Gastrocnemius medialis (tissue), 4 donors: ENCODE data around the gene TBCK. TPM values are rescaled to one million over a fixed set of nuclear protein-coding genes. Genes with fewer than 3 reads are reported as not detected.

Experiments
- ATAC-seq, 2 donors: fragments of 150-250 bp; one replicate each; pipeline ENCODE4 v1.9.1; 2016
- DNase-seq, 2 donors: peaks; one replicate each; pipeline ENCODE4 v3.0.0-alpha.2; 2019
- H3K27ac ChIP-seq, 4 donors: fragments of 200-600 bp; sonication (generic); 1 replicate in 1 of 4; 2 replicates in 3 of 4; pipeline ENCODE4 v1.5.1; 2016 to 2018; ENCODE audit warnings: mild to moderate bottlenecking in 2 of 4, moderate library complexity in 1 of 4
- H3K27me3 ChIP-seq, 3 donors: fragments of 200-600 bp; sonication (generic) in 2 of 3; 1 replicate in 1 of 3; 2 replicates in 2 of 3; pipeline versions ENCODE4 v1.5.1 to v1.6.0; 2016 to 2019; ENCODE audit warnings: mild to moderate bottlenecking in 1 of 3, moderate library complexity in 1 of 3
- H3K36me3 ChIP-seq, 2 donors: fragments of 200-600 bp; sonication (generic) in 1 of 2; one replicate each; pipeline ENCODE4 v1.5.1; 2017 to 2018
- H3K4me1 ChIP-seq, 2 donors: fragments of 200-600 bp; sonication (generic) in 1 of 2; one replicate each; pipeline ENCODE4 v1.5.1; 2016 to 2017; ENCODE audit warnings: mild to moderate bottlenecking in 2 of 2
- H3K4me3 ChIP-seq, 4 donors: fragments of 200-600 bp; sonication (generic) in 3 of 4; 1 replicate in 1 of 4; 2 replicates in 3 of 4; pipeline ENCODE4 v1.5.1; 2016 to 2019; ENCODE audit warnings: mild to moderate bottlenecking in 2 of 4
- H3K9me3 ChIP-seq, 3 donors: fragments of 200-600 bp; sonication (generic) in 2 of 3; 1 replicate in 1 of 3; 2 replicates in 2 of 3; pipeline ENCODE4 v1.5.1; 2016 to 2019
- POLR2A ChIP-seq, 2 donors: fragments of 450-650 bp; IDR thresholded peaks; one replicate each; pipeline ENCODE4 v1.6.1; 2017; ENCODE audit warnings: antibody characterized with exemption in 2 of 2, mild to moderate bottlenecking in 2 of 2, moderate library complexity in 2 of 2
- in situ Hi-C, 4 donors: fragments of 200-750 bp; cut with MboI; loops; one replicate each; pipeline versions ENCODE4 v1.15.0 to v1.8.0; 2017; ENCODE audit warnings: low sequenced_read_pairs in 4 of 4
- intact Hi-C: fragments of 100-400 bp; cut with DNase I; formaldehyde crosslinking; loops from one replicate; pipeline ENCODE4 v1.15.1; 2023; ENCODE audit warnings: low total_unique reads
- total RNA-seq, 4 donors: library from RNA; depleted of rRNA; stranded (reverse); fragments of >200 nt; gene quantifications; one replicate each; pipeline versions ENCODE4 v1.1.0 to v1.2.3, GENCODE V29; 2016
- TF ChIP-seq, protein P1 (sequence below), 5 experiments: fragments of 450-650 bp in 3 of 5; fragments of 200-600 bp in 2 of 5; sonication (generic) in 2 of 5; IDR thresholded peaks in 4 of 5; conservative IDR thresholded peaks in 1 of 5; 1 replicate in 4 of 5; 2 replicates in 1 of 5; pipeline ENCODE4 v1.5.1; 2016 to 2019; ENCODE audit warnings: antibody characterized with exemption in 5 of 5, mild to moderate bottlenecking in 3 of 5, moderate library complexity in 3 of 5

TBCK gene
- total RNA-seq, 4 donors from 2014 or later = 8.1 to 17.7 (median 12.2) TPM

DNA sequence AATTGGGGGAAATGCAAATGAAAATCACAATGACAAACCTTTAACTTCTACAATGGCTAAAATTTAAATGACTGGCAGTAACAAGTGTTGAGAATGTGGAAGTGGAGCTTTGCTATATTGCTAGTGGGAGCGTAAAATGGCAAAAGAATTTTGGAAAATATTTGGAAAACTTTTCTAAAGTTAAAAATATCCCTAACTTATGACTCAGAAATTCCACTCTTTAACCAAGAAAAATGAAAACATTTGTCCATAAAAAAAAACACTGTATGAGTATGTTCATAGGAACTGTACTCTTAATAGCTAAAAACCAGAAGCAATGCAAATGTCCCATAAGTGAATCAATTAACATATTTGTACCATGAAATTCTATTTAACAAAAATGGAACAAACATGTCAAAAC lies 3.6 kb downstream of the TBCK start:
- peak overlapping the region in 1 of 4 donors; percentile 11 for H3K27ac ChIP-seq
- DNase-seq (no peak), ATAC-seq (no peak)
- TF ChIP-seq, protein P1, sequence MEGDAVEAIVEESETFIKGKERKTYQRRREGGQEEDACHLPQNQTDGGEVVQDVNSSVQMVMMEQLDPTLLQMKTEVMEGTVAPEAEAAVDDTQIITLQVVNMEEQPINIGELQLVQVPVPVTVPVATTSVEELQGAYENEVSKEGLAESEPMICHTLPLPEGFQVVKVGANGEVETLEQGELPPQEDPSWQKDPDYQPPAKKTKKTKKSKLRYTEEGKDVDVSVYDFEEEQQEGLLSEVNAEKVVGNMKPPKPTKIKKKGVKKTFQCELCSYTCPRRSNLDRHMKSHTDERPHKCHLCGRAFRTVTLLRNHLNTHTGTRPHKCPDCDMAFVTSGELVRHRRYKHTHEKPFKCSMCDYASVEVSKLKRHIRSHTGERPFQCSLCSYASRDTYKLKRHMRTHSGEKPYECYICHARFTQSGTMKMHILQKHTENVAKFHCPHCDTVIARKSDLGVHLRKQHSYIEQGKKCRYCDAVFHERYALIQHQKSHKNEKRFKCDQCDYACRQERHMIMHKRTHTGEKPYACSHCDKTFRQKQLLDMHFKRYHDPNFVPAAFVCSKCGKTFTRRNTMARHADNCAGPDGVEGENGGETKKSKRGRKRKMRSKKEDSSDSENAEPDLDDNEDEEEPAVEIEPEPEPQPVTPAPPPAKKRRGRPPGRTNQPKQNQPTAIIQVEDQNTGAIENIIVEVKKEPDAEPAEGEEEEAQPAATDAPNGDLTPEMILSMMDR (IDR thresholded peaks at IDR 0.05 in 4 of 5, conservative IDR thresholded peaks at IDR 0.05 in 1 of 5) = no peak
- no peak for TF ChIP-seq POLR2A (IDR thresholded peaks at IDR 0.05)
- intact Hi-C loops (no loop called here), in situ Hi-C loops (no loop called here)
- H3K4me3 ChIP-seq = no peak overlapping the region
- H3K27me3 ChIP-seq = no peaks in the 10 kb centered on the region
- H3K4me1 ChIP-seq = peaks cover 11 to 29% of the 10 kb centered on the region in 2 donors
- peaks cover 0 to 9% of the 10 kb centered on the region in 2 donors for H3K36me3 ChIP-seq
- H3K9me3 ChIP-seq = no peaks in the 10 kb centered on the region

DNA sequence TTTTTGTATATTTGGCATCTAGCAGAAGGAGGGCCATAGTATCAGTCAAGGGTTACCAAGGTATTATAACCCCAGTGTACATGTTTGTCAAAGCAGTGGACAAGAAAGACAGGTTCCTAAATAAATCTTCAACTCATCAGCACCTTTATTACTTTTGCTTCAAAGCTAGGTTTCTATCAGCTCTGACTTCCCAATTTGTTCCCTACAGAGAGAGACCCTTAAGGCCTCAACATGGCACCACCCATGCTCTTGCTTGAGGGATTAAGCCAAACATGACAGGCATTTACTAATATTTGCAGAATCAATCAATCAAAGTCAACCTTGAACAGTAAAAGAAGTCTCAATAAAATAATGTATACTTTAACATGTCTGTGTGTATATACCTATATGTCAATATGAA lies 9.4 kb downstream of the TBCK start:
- Histone ChIP-seq H3K27me3 (no peaks in the 10 kb centered on the region), H3K27ac (no peak overlapping the region), H3K36me3 (peaks cover 0 to 9% of the 10 kb centered on the region in 2 donors), H3K9me3 (no peaks in the 10 kb centered on the region), H3K4me1 (peaks cover 0 to 3% of the 10 kb centered on the region in 2 donors), H3K4me3 (no peak overlapping the region)
- DNase-seq (no peak), ATAC-seq (no peak)
- TF ChIP-seq POLR2A (IDR thresholded peaks at IDR 0.05) = no peak
- TF ChIP-seq, protein P1 (IDR thresholded peaks at IDR 0.05 in 4 of 5, conservative IDR thresholded peaks at IDR 0.05 in 1 of 5) = no peak
- in situ Hi-C loops = no loop called here
- intact Hi-C loops = no loop called here

DNA sequence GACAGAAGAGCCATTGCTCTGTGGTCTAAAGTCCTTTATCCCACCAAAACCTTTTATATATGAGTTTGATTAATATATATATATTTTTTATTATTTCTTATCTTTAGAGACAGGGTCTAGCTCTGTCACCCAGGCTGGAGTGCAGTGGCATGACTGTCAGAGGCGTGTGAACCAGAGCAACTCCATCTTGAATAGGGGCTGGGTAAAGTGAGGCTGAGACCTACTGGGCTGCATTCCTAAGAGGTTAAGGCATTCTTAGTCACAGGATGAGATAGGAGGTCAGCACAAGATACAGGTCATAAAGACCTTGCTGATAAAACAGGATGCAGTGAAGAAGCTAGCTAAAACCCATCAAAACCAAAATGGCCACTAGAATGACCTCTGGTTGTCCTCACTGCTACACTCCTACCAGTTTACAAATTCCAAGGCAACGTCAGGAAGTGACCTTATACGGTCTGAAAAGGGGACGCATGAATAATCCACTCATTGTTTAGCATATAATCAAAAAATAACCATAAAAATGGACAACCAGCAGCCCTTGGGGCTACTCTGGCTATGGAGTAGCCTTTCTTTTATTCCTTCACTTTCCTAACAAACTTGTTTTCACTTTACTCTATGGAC lies 10.5 kb downstream of the TBCK start:
- Histone ChIP-seq H3K9me3 (no peaks in the 10 kb centered on the region), H3K4me1 (peaks cover 0 to under 1% of the 10 kb centered on the region in 2 donors), H3K4me3 (no peak overlapping the region), H3K27me3 (no peaks in the 10 kb centered on the region), H3K27ac (no peak overlapping the region), H3K36me3 (peaks cover 0 to 9% of the 10 kb centered on the region in 2 donors)
- in situ Hi-C loops = no loop called here
- ATAC-seq = no peak
- intact Hi-C loops = no loop called here
- no peak for DNase-seq
- TF ChIP-seq POLR2A (IDR thresholded peaks at IDR 0.05) = no peak
- TF ChIP-seq, protein P1 (IDR thresholded peaks at IDR 0.05 in 4 of 5, conservative IDR thresholded peaks at IDR 0.05 in 1 of 5) = no peak

DNA sequence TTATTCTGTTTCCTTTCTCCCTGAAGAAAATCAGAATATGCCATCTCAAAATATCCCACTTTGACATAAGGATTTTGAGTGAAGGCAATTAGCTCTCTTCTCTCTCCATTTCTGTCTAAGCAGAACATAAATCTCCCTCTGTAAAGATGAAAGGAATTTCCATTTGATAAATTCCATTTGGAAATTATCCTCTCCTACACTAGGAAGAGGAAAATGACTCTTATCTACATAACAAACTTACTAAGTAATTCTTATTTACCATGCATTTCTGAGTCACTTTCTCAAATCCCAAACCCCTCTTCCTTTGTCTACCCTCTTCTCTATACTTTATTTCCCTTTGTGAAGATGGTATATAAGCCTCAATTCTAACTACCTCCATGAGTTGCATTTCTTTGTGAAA lies 11.4 kb downstream of the TBCK start:
- intact Hi-C loops = no loop called here
- in situ Hi-C loops = no loop called here
- no peaks in the 10 kb centered on the region for H3K9me3 ChIP-seq
- H3K4me1 ChIP-seq = no peaks in the 10 kb centered on the region
- DNase-seq (no peak), ATAC-seq (no peak)
- H3K27ac ChIP-seq = no peak overlapping the region
- H3K36me3 ChIP-seq = peaks cover 0 to 9% of the 10 kb centered on the region in 2 donors
- no peaks in the 10 kb centered on the region for H3K27me3 ChIP-seq
- no peak for TF ChIP-seq POLR2A (IDR thresholded peaks at IDR 0.05)
- TF ChIP-seq, protein P1 (IDR thresholded peaks at IDR 0.05 in 4 of 5, conservative IDR thresholded peaks at IDR 0.05 in 1 of 5) = no peak
- H3K4me3 ChIP-seq = no peak overlapping the region
